ENCODE measurements around the gene ZNF236. TPM values are rescaled to one million over a fixed set of nuclear protein-coding genes. Genes with fewer than 3 reads are reported as not detected.

ZNF236 gene
- total and polyA plus RNA-seq, 5 experiments from 2014 or later: 4.6 to 25.6 (median 8.4) TPM

DNA sequence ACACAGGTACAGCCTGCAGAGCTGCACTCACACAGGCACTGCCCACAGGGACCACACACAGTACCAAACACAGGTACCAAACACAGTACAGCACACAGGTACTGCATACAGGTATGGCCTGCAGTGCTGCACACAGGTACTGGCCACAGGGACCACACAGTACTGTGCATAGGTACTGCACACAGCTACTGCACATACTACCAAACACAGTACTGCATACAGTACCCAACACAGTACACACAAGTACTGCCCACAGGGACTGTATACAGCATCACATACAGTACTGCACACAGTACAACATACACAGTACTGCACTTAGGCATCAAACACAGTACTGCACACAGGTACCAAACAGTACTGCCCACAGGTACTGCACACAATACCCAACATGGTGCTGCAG lies 74.3 kb downstream of the ZNF236 start:
- no peak for DNase-seq
- POLR2A ChIA-PET: no interaction called here
- ATAC-seq: no peak
- Mint-ChIP-seq H3K4me1 (no peaks in the 10 kb centered on the region), H3K27me3 (no peaks in the 10 kb centered on the region), H3K27ac (no peak overlapping the region), H3K36me3 (peaks cover 9 to 68% (median 48%) of the 10 kb centered on the region in 3 donors), H3K4me3 (no peak overlapping the region), H3K9me3 (no peaks in the 10 kb centered on the region)

DNA sequence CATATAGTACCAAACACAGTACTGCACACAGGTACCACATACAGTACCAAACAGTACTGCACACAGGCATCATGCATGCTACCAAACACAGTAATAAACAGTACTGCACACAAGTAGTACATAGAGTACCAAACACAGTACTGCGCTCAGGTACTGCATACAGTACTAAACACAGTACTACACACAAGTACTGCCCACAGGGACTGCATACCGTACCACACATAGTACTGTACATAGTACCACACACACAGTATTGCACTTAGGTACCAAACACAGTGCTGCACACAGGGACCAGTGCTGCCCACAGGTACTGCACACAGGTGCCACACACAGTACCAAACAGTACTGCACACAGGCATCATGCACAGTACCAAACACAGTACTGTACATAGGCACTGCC lies 74.9 kb downstream of the ZNF236 start:
- no peaks in the 10 kb centered on the region for H3K9me3 Mint-ChIP-seq
- no peak for ATAC-seq
- peaks cover 9 to 70% (median 44%) of the 10 kb centered on the region in 3 donors for H3K36me3 Mint-ChIP-seq
- POLR2A ChIA-PET: no interaction called here
- peaks cover 0 to 2% (median 0%) of the 10 kb centered on the region in 4 donors for H3K4me1 Mint-ChIP-seq
- H3K27ac Mint-ChIP-seq: no peak overlapping the region
- no peaks in the 10 kb centered on the region for H3K27me3 Mint-ChIP-seq
- no peak overlapping the region for H3K4me3 Mint-ChIP-seq
- no peak for DNase-seq

DNA sequence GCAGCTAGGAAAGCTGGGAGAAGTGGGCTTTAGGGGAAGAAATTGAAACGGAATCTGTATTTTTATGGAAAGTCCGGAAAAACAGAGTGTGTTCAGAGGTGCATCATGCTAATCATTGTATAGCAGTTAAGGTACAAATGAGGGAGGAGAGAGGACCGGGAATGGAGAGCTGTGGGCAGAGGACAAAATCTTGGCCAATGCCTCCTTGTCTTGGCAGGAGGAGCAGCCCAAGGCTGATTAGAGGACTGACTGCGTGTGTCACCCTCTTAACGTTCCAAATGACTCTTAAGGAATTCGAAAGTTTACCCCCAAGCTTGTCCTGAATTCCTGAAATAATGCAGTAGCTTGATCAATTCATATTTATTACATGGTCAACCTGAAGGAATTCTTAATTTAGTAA lies 81.0 kb downstream of the ZNF236 start:
- DNase-seq (no peak), ATAC-seq (no peak)
- Mint-ChIP-seq H3K9me3 (no peaks in the 10 kb centered on the region), H3K4me3 (no peak overlapping the region), H3K27ac (peak overlapping the region in 1 of 10 donors; percentile 82), H3K4me1 (peaks cover 0 to 5% (median 0%) of the 10 kb centered on the region in 4 donors), H3K36me3 (peaks cover 9 to 73% (median 32%) of the 10 kb centered on the region in 3 donors), H3K27me3 (no peaks in the 10 kb centered on the region)
- POLR2A ChIA-PET: no interaction called here

DNA sequence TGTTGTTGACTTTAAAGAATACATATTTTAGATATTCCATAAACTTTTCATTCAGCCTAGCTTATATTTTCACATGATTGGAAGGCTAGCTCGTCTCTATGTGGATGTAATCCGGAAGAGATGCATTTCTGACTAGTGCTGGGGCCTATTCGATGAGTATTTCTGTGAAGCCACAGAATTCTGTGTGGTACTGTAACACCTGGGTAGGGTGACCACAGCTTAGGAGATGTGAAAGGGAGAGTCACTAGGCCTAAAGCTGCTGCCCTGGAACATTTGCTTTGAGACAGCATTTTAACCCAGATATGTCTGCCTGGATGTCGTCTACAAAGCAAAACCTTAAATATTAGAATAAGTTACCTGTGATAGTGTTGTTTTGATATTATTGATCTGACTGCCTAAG lies 83.5 kb downstream of the ZNF236 start:
- Mint-ChIP-seq H3K27ac (no peak overlapping the region), H3K4me1 (peaks cover 0 to 5% (median 0%) of the 10 kb centered on the region in 4 donors), H3K4me3 (no peak overlapping the region), H3K36me3 (peaks cover 0 to 78% (median 20%) of the 10 kb centered on the region in 3 donors), H3K9me3 (no peaks in the 10 kb centered on the region), H3K27me3 (no peaks in the 10 kb centered on the region)
- DNase-seq (no peak), ATAC-seq (no peak)
- POLR2A ChIA-PET: no interaction called here

- H3K4me1 Mint-ChIP-seq: peaks cover 0 to 2% (median 0%) of the 10 kb centered on the region in 4 donors
- no peak overlapping the region for H3K4me3 Mint-ChIP-seq
- H3K27ac Mint-ChIP-seq: no peak overlapping the region
- H3K9me3 Mint-ChIP-seq: no peaks in the 10 kb centered on the region
- ATAC-seq (no peak), DNase-seq (no peak)
- POLR2A ChIA-PET: interaction anchor here (0.6 kb wide), 1 partner anchor 471 kb away, joined by 3 read pairs; no protein-coding TSS in a partner anchor
- H3K36me3 Mint-ChIP-seq: peaks cover 5 to 79% (median 19%) of the 10 kb centered on the region in 3 donors
- no peaks in the 10 kb centered on the region for H3K27me3 Mint-ChIP-seq
These were observed 85.9 kb downstream of the ZNF236 start for GRCh38 chr18:76908277-76908676.

GRCh38 chr18:76909439-76909838 lies 87.1 kb downstream of the ZNF236 start:
- Mint-ChIP-seq H3K27me3 (no peaks in the 10 kb centered on the region), H3K27ac (peak overlapping the region in 1 of 10 donors; percentile 20), H3K9me3 (no peaks in the 10 kb centered on the region), H3K36me3 (peaks cover 5 to 84% (median 20%) of the 10 kb centered on the region in 3 donors), H3K4me3 (no peak overlapping the region), H3K4me1 (peaks cover 0 to 2% (median 0%) of the 10 kb centered on the region in 4 donors)
- POLR2A ChIA-PET: no interaction called here
- ATAC-seq: no peak
- no peak for DNase-seq

DNA sequence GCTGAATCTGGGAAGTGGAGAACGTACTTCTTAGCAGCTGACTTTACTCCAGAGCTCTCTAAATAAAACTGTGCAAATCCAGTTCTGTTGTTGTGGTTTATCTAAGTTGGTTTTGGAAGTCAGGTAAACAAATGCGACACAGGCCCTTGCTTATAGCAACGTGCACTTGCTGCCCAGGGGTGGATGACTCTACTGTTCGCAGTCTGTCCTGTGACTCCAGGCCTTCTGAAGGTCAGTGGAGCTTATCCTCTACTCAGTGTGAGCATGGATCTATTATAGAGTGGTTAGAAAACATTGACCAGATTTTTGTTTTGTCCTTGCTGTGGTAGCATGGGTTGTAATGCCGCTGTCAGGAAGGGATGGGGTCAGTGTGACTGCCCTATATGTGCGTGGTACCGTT lies 89.1 kb downstream of the ZNF236 start:
- H3K4me3 Mint-ChIP-seq: no peak overlapping the region
- DNase-seq: no peak
- peaks cover 5 to 89% (median 19%) of the 10 kb centered on the region in 3 donors for H3K36me3 Mint-ChIP-seq
- POLR2A ChIA-PET: no interaction called here
- H3K27ac Mint-ChIP-seq: no peak overlapping the region
- no peaks in the 10 kb centered on the region for H3K27me3 Mint-ChIP-seq
- peaks cover 0 to 2% (median 0%) of the 10 kb centered on the region in 4 donors for H3K4me1 Mint-ChIP-seq
- no peak for ATAC-seq
- no peaks in the 10 kb centered on the region for H3K9me3 Mint-ChIP-seq

DNA sequence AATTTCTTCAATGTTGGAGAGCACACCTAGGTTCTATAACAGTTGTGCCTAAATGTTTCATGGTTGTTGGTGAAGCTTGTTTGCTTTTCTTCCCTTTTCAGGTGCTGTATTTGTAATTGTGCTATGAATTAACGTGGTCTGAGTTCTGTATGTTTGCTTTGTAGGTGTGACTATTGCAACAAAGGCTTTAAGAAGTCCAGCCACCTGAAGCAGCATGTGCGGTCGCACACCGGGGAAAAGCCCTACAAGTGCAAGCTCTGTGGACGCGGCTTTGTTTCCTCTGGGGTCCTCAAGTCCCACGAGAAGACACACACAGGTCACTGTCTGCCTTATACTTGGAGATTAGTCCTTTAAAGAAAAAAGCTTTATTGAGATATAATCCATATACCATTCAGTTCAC lies 91.2 kb downstream of the ZNF236 start:
- POLR2A ChIA-PET: no interaction called here
- ATAC-seq (no peak), DNase-seq (no peak)
- Mint-ChIP-seq H3K36me3 (peaks cover 5 to 90% (median 17%) of the 10 kb centered on the region in 3 donors), H3K9me3 (no peaks in the 10 kb centered on the region), H3K27ac (no peak overlapping the region), H3K4me3 (no peak overlapping the region), H3K4me1 (no peaks in the 10 kb centered on the region), H3K27me3 (no peaks in the 10 kb centered on the region)

DNA sequence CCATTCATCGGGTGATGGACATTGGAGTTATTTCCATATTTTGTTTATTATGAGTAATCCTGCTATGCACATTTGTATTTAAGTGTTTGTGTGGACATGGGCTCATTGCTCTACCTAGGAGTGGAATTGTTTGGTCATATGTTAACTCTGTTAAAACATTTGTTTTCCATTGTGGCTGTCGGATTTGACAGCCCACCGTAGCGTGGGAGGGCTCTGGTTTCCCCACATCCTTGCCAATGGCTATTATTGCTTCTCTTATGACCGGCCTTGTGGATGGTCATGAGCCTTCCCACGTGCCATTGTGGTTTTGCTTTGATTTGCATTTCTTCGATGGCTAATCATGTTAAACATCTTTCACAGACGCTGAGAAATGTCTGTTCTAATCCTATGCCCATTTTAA lies 92.0 kb downstream of the ZNF236 start:
- H3K36me3 Mint-ChIP-seq: peaks cover 5 to 91% (median 15%) of the 10 kb centered on the region in 3 donors
- H3K4me1 Mint-ChIP-seq: no peaks in the 10 kb centered on the region
- ATAC-seq: no peak
- H3K27me3 Mint-ChIP-seq: no peaks in the 10 kb centered on the region
- POLR2A ChIA-PET: no interaction called here
- H3K27ac Mint-ChIP-seq: no peak overlapping the region
- H3K4me3 Mint-ChIP-seq: no peak overlapping the region
- DNase-seq: no peak
- no peaks in the 10 kb centered on the region for H3K9me3 Mint-ChIP-seq

GRCh38 chr18:76914796-76915195 lies 92.4 kb downstream of the ZNF236 start:
- no peaks in the 10 kb centered on the region for H3K9me3 Mint-ChIP-seq
- peaks cover 5 to 91% (median 19%) of the 10 kb centered on the region in 3 donors for H3K36me3 Mint-ChIP-seq
- DNase-seq: no peak
- ATAC-seq: no peak
- POLR2A ChIA-PET: no interaction called here
- no peaks in the 10 kb centered on the region for H3K27me3 Mint-ChIP-seq
- H3K4me3 Mint-ChIP-seq: no peak overlapping the region
- H3K4me1 Mint-ChIP-seq: no peaks in the 10 kb centered on the region
- peak overlapping the region in 1 of 10 donors; percentile 3 for H3K27ac Mint-ChIP-seq

- POLR2A ChIA-PET: no interaction called here
- Mint-ChIP-seq H3K9me3 (no peaks in the 10 kb centered on the region), H3K27ac (no peak overlapping the region), H3K4me3 (no peak overlapping the region), H3K4me1 (peaks cover 0 to under 1% (median 0%) of the 10 kb centered on the region in 4 donors), H3K27me3 (no peaks in the 10 kb centered on the region), H3K36me3 (peaks cover 5 to 91% (median 19%) of the 10 kb centered on the region in 3 donors)
- DNase-seq (no peak), ATAC-seq (no peak)
These were observed 93.1 kb downstream of the ZNF236 start for GRCh38 chr18:76915456-76915855.

- peak overlapping the region in 5 of 10 donors; percentile 20 to 68 (median 37) for H3K27ac Mint-ChIP-seq
- POLR2A ChIA-PET: no interaction called here
- peaks cover 7 to 17% (median 8%) of the 10 kb centered on the region in 4 donors for H3K4me1 Mint-ChIP-seq
- peaks cover 0 to 95% (median 35%) of the 10 kb centered on the region in 3 donors for H3K36me3 Mint-ChIP-seq
- no peak overlapping the region for H3K4me3 Mint-ChIP-seq
- ATAC-seq: no peak
- no peak for DNase-seq
- H3K27me3 Mint-ChIP-seq: no peaks in the 10 kb centered on the region
- H3K9me3 Mint-ChIP-seq: no peaks in the 10 kb centered on the region
These were observed 98.6 kb downstream of the ZNF236 start for GRCh38 chr18:76920974-76921373.

DNA sequence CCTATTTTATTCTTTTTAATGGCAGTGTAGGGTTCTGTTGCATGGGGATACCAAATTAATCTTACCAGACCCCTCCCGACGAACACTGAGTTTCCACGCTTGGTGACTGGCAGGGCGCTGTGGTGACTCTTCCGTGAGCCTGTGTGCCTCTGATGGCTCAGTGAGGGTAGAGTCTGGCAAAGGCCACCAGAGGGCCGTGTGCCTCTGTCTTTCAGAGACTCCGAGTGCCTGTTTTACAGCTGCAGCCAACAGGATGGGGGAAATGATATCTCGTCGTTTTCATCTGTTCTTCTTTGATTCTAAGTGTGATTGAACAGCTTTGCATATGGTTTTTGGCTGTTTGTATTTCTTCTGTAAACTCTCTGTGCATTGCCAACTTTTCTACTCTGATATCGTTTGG lies 99.8 kb downstream of the ZNF236 start:
- Mint-ChIP-seq H3K4me3 (no peak overlapping the region), H3K9me3 (no peaks in the 10 kb centered on the region), H3K27me3 (no peaks in the 10 kb centered on the region), H3K27ac (peak overlapping the region in 6 of 10 donors; percentile 38 to 73 (median 50)), H3K36me3 (peaks cover 0 to 95% (median 35%) of the 10 kb centered on the region in 3 donors), H3K4me1 (peaks cover 7 to 17% (median 11%) of the 10 kb centered on the region in 4 donors)
- DNase-seq: peak; percentile 21 to 78 (median 42)
- POLR2A ChIA-PET: interaction anchor here (0.7 kb wide), 1 partner anchor 226 kb away, joined by 5 read pairs; no protein-coding TSS in a partner anchor
- peak; percentile 100 for ATAC-seq

- Mint-ChIP-seq H3K27ac (no peak overlapping the region), H3K27me3 (no peaks in the 10 kb centered on the region), H3K36me3 (peaks cover 0 to 97% (median 40%) of the 10 kb centered on the region in 3 donors), H3K4me3 (no peak overlapping the region), H3K4me1 (peaks cover 7 to 17% (median 11%) of the 10 kb centered on the region in 4 donors), H3K9me3 (no peaks in the 10 kb centered on the region)
- no peak for DNase-seq
- POLR2A ChIA-PET: no interaction called here
- ATAC-seq: no peak
These were observed 101.2 kb downstream of the ZNF236 start for GRCh38 chr18:76923485-76924085.

Measured in naive thymus-derived CD8-positive, alpha-beta T cell (primary cell).